ENCODE data around the gene COQ8B.
A peak's percentile ranks its signal among the peaks of the same experiment; 100 is the strongest.

Gene COQ8B

GRCh38 chr19:40690050-40690692 is 26.5 kb downstream of the COQ8B start, which contains the start of gene NUMBL:
Gene NUMBL, minus strand, starts transcription at chr19:40690651. Its CDS starts 168 bp downstream, at chr19:40690483.
- no peak for DNase-seq

GRCh38 chr19:40689339-40690049 is 27.2 kb downstream of the COQ8B start:
- DNase-seq: peak; percentile 20

- no peak for DNase-seq
Measured at GRCh38 chr19:40688987-40689338, 27.7 kb downstream of the COQ8B start.

GRCh38 chr19:40688309-40688708 is 28.4 kb downstream of the COQ8B start:
- no peak for DNase-seq

GRCh38 chr19:40687525-40688016 is 29.1 kb downstream of the COQ8B start:
- no peak for DNase-seq

GRCh38 chr19:40686882-40687524 is 29.7 kb downstream of the COQ8B start:
- DNase-seq: no peak

GRCh38 chr19:40685563-40685962 is 31.1 kb downstream of the COQ8B start:
- DNase-seq: no peak

GRCh38 chr19:40685016-40685526 is 31.6 kb downstream of the COQ8B start:
- DNase-seq: no peak

GRCh38 chr19:40684280-40684679 is 32.4 kb downstream of the COQ8B start:
- no peak for DNase-seq

GRCh38 chr19:40683437-40683836 is 33.2 kb downstream of the COQ8B start:
- DNase-seq: no peak

GRCh38 chr19:40682431-40682964 is 34.2 kb downstream of the COQ8B start:
- DNase-seq: no peak

GRCh38 chr19:40681039-40681438 is 35.6 kb downstream of the COQ8B start:
- no peak for DNase-seq

- DNase-seq: no peak
Measured at GRCh38 chr19:40677156-40677555, 39.5 kb downstream of the COQ8B start.

GRCh38 chr19:40674291-40674690 is 42.4 kb downstream of the COQ8B start:
- no peak for DNase-seq

GRCh38 chr19:40673397-40673796 is 43.3 kb downstream of the COQ8B start:
- no peak for DNase-seq

- no peak for DNase-seq
Measured at GRCh38 chr19:40672573-40673299, 44.0 kb downstream of the COQ8B start.

- no peak for DNase-seq
Measured at GRCh38 chr19:40672038-40672437, 44.6 kb downstream of the COQ8B start.

- DNase-seq: no peak
Measured at GRCh38 chr19:40671404-40671803, 45.3 kb downstream of the COQ8B start.

- no peak for DNase-seq
Measured at GRCh38 chr19:40668991-40669614, 47.6 kb downstream of the COQ8B start.

- no peak for DNase-seq
Measured at GRCh38 chr19:40667602-40668001, 49.1 kb downstream of the COQ8B start.

- DNase-seq: no peak
Measured at GRCh38 chr19:40666803-40667438, 49.8 kb downstream of the COQ8B start.

All from NCI-H2171 treated with DMSO at 0.1 percent for 48 hours (cell line).